GM11168 (cell line): ENCODE data around the gene JPH3.

Experiments used
- in situ Hi-C: fragments of 300-500 bp; cut with MboI; formaldehyde crosslinking; loops from one replicate; pipeline ENCODE4 v1.12.0; 2022; ENCODE audit warnings: low sequenced_read_pairs; ENCODE audit not compliant: unreplicated experiment

The JPH3 gene

GRCh38 chr16:87690911-87691685 lies 88.8 kb downstream of the JPH3 start:
- in situ Hi-C loops = no loop called here

DNA sequence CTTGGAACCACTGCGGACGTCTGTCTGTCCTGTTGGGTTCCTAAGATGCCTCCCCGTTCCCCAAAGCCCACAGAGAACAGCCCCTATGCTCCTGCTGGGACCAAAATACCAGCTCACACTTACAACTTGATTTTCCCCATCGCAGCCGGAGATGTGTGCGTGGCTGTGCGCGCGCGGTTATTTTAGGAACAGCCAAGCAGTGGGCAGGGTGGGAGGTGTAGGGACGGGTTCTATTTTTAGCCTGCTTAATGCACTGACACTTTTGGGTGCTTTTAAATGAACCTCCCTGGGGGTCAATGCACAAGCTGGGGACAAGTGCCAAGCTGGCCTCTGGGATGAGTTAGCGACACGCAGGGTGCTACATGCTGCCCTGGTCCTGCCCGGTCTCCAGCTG lies 89.4 kb downstream of the JPH3 start:
- in situ Hi-C loops = no loop called here

DNA sequence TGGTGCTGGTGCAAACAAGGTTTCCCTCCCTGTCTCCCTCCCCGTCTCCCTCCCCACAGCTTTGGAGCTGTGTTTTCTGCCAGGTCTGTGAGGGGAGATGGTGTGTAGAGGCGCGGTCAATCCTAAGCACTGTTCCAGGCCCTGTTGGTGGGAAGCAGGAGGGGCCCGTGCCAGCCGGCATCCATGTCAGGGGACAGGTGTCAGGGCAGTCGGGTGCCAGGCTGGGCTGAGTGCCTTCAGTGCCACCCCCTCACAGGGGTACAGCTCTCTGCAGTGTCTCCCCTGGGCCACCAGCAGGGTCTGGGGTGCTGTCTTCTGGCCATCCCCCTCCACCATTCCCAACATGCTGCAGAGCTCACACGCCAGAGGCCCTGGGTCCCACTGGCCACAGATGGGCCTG lies 89.9 kb downstream of the JPH3 start:
- in situ Hi-C loops = no loop called here

- in situ Hi-C loops = no loop called here
Measured at GRCh38 chr16:87692756-87693155, 90.4 kb downstream of the JPH3 start.

GRCh38 chr16:87693827-87694226 lies 91.5 kb downstream of the JPH3 start:
- in situ Hi-C loops = no loop called here

DNA sequence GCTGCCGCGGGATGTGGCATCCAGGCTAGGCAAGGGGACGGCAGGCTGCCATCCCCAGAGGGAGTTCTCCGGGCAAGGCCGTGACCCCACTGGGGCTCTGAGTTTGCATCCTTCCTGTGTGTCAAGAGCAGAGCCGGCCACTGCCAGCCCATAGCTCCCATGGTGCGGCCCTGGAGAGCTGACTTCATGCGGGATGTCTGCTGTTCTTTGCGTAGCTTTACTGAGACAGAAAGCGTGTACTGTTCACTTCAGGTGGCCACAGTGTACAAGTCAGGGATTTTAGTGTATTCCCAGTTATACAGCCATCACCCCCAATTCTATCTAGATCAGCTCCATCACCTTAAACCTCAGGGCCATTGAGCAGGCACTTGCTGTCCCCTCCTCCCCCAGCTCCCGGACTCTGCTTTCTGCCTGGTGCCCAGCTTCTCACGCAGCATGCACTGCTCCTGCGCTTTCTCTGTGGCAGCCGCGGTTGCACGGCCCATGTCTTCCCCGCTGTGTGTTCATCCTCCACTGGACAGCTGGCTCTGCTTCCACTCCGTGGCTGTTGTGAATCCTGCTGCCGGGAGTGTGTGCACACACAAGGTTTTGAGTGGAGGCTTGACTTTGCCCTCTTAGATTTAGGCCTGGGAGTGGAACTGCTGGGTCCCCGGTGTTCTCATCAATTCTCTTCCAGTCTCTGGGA lies 92.3 kb downstream of the JPH3 start:
- in situ Hi-C loops = no loop called here

DNA sequence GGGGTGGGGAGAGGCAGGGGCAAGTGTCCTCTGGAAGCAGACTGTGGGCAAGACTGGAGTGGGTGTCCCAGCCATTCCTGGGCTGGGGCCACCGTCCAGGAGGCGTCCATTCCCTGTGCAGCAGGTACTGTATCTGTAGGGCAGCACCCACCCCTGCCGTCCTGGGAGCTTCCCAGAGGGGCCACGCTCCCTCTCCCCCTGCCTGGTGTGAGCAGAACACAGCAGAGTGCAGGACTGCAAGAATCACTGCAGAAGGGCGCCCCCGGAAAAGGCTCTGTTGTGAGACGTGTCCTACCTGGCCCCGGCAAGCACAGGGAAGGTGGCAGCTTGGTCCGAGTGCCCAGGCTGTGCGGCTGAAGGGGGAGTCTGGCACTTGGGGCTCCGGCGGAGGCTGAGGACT lies 93.2 kb downstream of the JPH3 start:
- in situ Hi-C loops = no loop called here

- in situ Hi-C loops = no loop called here
Measured at GRCh38 chr16:87696726-87697125, 94.4 kb downstream of the JPH3 start.

- in situ Hi-C loops = no loop called here
Measured at GRCh38 chr16:87697256-87697655, 94.9 kb downstream of the JPH3 start.

DNA sequence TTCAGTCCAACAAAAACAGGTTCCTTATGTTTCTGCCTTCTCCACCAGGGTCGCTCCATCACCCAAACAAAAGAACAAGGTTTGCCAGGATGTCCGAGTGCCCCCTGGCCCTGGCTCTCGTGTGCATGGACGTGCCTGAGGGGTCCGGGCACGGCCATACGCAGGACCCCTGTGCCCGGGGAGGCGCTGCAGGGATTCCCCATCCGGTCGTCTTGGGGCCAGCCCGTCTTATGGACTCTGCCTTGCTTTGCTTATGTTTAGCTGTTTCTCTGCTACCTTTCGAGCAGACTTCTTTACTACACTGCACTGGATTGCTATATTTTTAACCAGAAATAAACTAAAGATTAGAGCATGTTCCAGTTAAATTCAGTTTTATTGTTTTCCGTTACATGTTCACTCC lies 95.5 kb downstream of the JPH3 start:
- in situ Hi-C loops = no loop called here

GRCh38 chr16:87698241-87698640 lies 95.9 kb downstream of the JPH3 start:
- in situ Hi-C loops = no loop called here

DNA sequence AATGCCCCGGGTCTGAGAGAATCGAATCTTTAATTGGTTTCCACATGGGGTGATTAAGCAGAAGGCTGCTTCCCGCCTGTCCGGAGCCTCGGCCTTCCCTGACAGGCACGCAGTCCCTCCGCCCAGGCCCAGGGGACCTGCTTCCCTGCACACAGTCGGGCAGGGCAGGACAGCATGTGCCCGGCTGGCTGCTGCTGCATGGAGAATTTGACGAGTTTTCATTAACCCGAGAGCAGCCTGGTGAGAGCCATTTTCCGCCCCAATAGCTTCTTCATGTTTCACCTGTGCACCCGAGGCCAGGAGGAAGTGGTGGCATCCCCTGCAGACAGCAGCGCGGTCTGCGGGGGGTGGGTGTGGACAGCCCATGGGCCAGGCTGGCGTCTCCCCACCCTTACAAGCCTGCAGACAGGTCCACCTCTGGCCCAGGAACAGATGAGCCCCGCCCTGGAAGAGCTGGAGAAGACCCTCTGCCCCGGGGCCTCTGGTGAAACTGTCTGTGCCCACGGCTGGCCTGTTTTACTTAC lies 96.4 kb downstream of the JPH3 start:
- in situ Hi-C loops = no loop called here

GRCh38 chr16:87700406-87701077 lies 98.2 kb downstream of the JPH3 start:
- in situ Hi-C loops = no loop called here

GRCh38 chr16:87701078-87701460 lies 98.8 kb downstream of the JPH3 start:
- in situ Hi-C loops = no loop called here

DNA sequence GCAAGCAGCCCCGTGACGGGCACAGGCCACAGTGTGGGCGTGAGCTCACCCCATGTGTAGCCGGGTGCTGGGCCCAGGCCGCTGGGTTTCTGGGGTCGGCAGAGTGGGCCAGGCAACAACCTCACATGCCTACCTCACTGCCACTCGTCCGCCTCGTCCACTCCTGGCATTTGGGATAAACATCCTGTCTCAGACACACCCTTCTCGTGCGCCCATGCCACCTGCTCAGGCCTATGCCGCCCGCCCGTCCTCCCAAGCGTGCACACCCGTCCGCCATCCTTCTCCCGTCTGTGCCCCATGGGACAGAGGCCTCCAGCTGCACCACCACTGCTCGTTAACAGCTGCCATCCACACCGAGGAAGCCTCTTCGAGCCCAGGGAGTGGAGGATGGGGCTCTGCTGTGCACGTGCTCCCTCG lies 99.2 kb downstream of the JPH3 start:
- in situ Hi-C loops = no loop called here

GRCh38 chr16:87702325-87702811 lies 100.1 kb downstream of the JPH3 start:
- in situ Hi-C loops = no loop called here

DNA sequence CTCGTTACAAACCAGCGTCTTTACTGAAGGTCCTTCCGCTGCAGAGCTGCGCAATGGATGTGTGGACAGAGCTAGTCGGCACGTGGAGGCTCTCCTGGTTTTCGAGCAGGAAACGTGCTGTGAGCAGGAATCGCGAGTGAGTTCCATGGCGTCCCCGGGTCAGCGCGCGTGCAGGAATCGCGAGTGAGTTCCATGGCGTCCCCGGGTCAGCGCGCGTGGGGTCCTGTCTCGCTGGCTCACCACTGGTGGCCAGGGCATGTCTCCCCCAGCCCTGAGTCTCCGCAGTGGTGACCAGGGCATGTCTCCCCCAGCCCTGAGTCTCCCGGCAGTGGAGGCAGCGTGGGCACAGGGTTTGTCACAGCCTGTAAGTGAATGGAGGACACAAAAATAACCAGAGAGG lies 100.8 kb downstream of the JPH3 start:
- in situ Hi-C loops = no loop called here

GRCh38 chr16:87703835-87704375 lies 101.6 kb downstream of the JPH3 start:
- in situ Hi-C loops = no loop called here

DNA sequence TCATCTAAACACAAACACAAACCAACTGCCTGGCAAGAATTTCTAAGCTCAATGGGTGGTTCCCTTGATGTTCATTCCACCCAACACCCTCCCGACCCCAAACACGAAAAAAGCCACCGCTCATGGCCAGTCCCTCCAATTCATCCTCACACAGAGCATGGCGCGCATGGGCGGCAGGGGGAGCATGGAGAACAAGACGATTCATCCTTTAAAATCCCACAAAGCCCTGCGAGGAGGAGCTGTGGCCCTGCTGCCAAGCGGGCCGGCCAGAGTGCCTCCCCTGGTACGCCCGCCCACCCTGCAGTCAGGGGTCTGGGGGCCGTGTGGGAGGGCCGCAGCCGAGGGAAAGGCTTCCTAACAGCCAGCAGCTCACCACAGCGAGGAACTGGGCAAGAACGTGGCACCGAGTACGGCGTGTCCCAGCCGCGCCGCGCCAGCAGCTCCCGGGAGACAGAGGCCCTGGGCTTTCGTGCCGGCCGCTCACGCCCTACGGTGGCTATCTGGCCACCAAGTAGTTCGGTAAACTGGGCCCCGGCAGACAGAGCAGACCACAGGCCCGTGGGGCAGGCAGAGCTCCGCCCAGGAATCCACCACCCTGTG lies 102.5 kb downstream of the JPH3 start:
- in situ Hi-C loops = no loop called here

- in situ Hi-C loops = no loop called here
Measured at GRCh38 chr16:87705771-87706277, 103.5 kb downstream of the JPH3 start.
